Fibroblast of skin of right biceps (primary cell): ENCODE measurements around the gene PSMB1.

Experiments used
- DNase-seq: peaks from one replicate; pipeline ENCODE4 v3.0.0-alpha.2; 2013

Gene PSMB1

DNA sequence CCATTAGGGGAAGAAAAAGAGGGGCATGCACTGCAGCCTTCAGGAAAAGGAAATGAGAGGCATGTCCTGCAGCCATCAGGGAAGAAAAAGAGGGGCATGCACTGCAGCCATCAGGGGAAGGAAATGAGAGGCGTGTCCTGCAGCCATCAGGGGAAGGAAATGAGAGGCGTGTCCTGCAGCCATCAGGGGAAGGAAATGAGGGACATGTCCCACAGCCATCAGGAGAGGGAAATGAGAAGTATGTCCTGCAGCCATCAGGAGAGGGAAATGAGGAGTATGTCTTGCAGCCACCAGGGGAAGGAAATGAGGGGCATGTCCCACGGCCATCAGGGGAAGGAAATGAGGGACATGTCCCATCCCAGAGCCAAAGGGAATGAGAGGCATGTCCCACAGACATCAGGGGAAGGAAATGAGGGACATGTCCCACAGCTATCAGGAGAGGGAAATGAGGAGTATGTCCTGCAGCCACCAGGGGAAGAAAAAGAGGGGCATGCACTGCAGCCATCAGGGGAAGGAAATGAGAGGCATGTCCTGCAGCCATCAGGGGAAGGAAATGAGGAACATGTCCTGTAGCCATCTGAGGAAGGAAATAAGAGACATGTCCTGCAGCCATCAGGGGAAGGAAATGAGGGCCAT lies 52.0 kb downstream of the PSMB1 start:
- DNase-seq, result no peak

DNA sequence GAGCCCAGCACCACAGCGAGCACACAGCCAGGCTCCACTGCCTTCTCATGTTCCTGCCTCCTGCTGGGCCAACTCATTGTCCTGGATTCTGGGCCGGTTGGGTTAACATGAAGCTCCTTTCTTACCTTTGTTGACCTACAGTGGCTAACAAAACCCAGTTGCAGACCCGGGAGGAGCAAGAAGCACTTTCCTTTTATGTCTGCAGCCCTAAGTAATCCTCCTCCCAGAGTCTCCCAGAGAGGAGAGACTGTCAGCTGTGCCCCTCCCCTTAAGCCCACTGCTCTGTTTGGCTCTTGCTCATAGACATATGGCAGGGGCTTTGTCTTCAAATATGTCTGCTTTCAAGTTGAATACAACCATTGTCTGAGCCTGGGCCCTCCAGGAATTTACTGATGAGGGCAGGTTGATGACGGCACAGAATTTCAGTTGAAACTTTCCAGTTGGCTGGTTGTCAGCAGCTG lies 55.2 kb downstream of the PSMB1 start:
- no peak for DNase-seq

DNA sequence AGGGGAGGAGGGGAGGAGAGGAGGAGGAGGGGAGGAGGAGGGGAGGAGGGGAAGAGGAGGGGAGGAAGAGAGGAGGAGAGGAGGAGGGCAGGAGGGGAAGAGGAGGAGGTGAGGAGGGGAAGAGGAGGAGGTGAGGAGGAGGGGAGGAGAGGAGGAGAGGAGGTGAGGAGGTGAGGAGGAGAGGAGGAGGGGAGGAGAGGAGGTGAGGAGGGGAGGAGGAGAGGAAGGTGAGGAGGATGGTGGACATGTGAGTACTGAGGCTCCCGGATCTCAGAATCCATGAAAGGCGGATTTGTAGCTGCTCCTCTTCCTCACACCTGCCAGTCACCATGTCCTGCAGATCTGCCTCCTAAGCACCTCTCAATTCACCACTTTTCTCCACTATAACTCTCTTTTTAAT lies 59.8 kb downstream of the PSMB1 start:
- DNase-seq, result no peak

DNA sequence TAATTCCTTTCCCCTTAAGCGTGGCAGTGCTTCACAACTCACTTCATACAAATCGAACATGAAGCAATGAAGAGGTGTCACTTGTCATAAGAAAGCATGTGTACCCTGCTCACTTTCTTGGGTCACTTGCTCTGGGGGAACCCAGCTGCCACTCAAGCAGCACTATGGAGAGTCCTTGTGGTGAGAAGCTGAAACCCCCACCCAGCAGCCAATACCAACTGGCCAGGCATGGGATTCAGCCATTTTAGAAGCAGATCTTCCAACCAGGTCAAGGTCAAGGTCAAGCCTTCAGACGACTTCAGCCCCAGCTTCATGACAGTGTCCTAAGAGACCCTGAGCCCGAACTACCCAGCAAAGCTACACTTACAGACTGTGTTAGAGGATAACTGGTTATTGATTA lies 62.8 kb downstream of the PSMB1 start:
- no peak for DNase-seq

DNA sequence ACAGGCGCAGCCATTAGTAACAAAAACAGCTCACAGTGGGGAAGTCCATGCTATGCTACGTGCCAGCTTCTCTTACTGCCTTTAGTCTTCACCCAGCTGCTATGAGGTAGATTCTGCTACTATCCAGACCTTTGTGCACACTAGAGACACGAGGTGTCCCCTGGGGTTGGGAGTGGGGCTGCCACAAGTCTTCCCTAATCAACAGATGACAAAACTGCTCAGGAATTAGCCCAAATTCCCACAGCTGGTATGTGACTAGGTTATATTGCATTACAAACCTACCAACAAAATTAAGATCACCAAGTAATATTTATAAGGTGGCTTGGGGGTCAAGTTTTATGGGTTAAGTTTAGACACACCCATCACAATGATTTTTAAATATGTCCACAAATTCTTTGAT lies 63.3 kb downstream of the PSMB1 start:
- no peak for DNase-seq

DNA sequence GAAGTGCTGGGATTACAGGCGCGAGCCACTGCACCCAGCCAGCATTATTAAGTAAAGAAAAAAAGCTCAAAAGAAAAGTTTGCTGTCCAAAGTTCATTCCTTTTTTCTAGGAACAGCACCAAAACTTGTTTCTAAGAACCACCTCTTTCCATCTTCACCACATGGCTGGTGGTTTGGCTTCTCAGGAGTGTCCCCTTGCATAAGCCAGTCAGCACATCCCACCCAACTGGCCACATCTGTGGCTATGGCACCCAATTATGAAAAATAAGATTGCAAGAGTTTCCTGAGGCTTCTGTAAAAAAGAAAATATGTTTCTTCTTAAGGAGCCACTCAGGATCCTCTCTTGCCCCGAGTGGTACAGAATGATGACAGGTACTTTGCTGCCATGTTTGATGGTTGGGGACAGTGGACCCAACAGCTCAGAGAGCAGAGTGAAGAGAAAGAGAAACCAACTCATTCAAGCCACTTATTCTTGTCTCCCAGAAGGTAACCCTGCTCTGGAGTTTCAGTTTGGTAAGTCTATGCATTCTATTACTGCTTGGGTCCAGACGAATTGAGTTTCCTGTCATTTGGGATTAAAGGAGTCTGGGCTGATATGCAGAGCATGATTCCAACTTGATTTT lies 65.3 kb downstream of the PSMB1 start:
- no peak for DNase-seq

DNA sequence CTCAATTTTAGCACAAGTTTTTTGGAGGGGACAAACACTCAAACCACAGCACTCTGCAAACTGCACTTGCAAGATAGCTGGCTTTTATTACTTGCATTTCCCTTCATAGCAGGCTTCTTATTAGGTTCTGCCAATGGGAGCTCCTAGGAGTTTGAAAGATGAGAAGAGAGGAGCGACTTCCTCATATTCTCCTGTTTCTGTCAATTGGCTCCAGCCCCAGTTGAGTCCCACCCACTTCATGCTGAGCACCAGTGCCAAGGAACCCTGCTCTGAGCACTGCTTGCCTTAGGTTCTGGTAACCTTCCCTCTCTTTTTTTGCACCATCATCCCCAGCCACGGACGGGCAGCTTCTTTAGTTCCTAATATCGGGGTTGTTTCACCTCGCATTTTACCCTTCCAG lies 67.9 kb downstream of the PSMB1 start:
- DNase-seq, result peak; percentile 8
